ENCODE results near the gene ARRDC5.

Gene ARRDC5

DNA sequence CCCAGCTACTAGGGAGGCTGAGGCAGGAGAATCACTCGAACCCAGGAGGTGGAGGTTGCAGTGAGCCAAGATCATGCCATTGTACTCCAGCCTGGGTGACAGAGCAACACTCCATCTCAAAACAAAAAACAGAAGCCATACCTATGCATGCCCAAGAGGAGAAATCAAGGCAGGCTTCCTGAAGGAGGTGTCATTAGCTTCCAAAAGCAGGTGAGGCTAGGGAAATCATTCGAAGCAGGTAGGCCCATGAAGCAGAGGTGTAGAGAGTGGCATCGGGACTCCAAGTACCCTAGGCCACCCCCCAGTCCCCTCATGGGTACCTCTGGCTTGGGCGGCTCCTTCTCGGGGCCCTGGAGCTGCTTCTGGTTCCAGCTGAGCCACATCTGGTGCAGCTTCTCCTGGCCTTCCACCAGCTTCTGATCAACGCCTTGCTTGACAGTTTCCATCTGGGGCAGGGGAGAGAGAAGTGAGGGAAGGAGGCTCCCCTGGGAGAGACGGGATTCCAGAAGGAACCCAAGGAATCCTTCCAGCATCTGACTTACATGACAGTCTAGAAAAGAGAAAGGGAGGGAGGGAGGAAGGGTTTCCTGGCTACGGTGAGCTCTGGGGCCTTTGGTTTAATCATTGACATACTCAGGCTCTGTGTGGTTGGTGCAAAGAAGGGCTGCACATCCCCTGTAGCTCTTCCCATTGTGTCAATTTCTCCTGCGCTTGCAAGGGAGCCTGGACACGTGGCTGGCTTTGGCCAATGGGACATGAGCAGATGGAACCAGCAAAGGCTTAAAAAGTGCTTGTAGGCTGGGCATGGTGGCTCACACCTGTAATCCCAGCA lies 58.1 kb downstream of the ARRDC5 start:
- TF ChIP-seq, protein P1, sequence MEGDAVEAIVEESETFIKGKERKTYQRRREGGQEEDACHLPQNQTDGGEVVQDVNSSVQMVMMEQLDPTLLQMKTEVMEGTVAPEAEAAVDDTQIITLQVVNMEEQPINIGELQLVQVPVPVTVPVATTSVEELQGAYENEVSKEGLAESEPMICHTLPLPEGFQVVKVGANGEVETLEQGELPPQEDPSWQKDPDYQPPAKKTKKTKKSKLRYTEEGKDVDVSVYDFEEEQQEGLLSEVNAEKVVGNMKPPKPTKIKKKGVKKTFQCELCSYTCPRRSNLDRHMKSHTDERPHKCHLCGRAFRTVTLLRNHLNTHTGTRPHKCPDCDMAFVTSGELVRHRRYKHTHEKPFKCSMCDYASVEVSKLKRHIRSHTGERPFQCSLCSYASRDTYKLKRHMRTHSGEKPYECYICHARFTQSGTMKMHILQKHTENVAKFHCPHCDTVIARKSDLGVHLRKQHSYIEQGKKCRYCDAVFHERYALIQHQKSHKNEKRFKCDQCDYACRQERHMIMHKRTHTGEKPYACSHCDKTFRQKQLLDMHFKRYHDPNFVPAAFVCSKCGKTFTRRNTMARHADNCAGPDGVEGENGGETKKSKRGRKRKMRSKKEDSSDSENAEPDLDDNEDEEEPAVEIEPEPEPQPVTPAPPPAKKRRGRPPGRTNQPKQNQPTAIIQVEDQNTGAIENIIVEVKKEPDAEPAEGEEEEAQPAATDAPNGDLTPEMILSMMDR (IDR thresholded peaks at IDR 0.05; ENCODE audit: insufficient read depth, low read length, poor library complexity, severe bottlenecking): no peak
- no peak overlapping the region for H3K4me3 ChIP-seq (replicated peaks; ENCODE audit: low read depth, low read length)
- no peaks in the 10 kb centered on the region for H3K27me3 ChIP-seq (replicated peaks; ENCODE audit: control insufficient read depth, insufficient read depth, low read length)
- peaks cover 9% of the 10 kb centered on the region for H3K36me3 ChIP-seq (ENCODE audit: control insufficient read depth, insufficient read depth, low read length)
- DNase-seq (ENCODE audit: extremely low read depth, insufficient read length): no peak

DNA sequence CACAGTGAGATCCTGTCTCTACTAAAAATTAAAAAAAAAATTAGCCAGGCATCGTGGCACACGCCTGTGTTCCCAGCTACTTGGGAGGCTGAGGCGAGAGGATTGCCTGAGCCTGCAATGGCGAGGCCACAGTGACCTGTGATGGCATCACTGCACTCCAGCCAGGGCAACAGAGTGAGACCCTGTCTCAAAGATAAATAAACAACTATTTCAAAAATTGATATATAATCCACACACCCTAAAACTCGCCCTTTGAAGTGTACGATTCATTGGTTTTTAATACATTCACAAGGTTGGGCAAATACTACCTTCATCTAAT lies 59.1 kb downstream of the ARRDC5 start:
- DNase-seq (ENCODE audit: extremely low read depth, insufficient read length): no peak
- TF ChIP-seq, protein P1 (IDR thresholded peaks at IDR 0.05; ENCODE audit: insufficient read depth, low read length, poor library complexity, severe bottlenecking): no peak
- Histone ChIP-seq H3K36me3 (ENCODE audit: control insufficient read depth, insufficient read depth, low read length) (peaks cover 11% of the 10 kb centered on the region), H3K27me3 (replicated peaks; ENCODE audit: control insufficient read depth, insufficient read depth, low read length) (no peaks in the 10 kb centered on the region), H3K4me3 (replicated peaks; ENCODE audit: low read depth, low read length) (no peak overlapping the region)
